Body of pancreas (tissue), 4 donors: Measurements from ENCODE around the gene LSMEM2. TPM values are rescaled to one million over a fixed set of nuclear protein-coding genes. Genes with fewer than 3 reads are reported as not detected.
A peak's percentile ranks its signal among the peaks of the same experiment; 100 is the strongest.

Experiments used
- ATAC-seq: fragments of 150-250 bp; one replicate; pipeline ENCODE4 v1.9.1; 2016
- DNase-seq, 4 donors: peaks; one replicate each; pipeline ENCODE4 v3.0.0-alpha.2; 2019
- H3K27ac ChIP-seq, 4 donors: fragments of 200-600 bp; sonication (generic); 1 replicate in 3 of 4; 2 replicates in 1 of 4; pipeline versions ENCODE4 v1.5.1 to v1.6.1; 2016 to 2019; ENCODE audit warnings: mild to moderate bottlenecking in 1 of 4, mixed read lengths in 1 of 4, moderate library complexity in 1 of 4
- H3K27me3 ChIP-seq, 2 donors: fragments of 200-600 bp; sonication (generic); one replicate each; pipeline ENCODE4 v1.6.0; 2016; ENCODE audit warnings: mild to moderate bottlenecking in 1 of 2
- H3K36me3 ChIP-seq, 2 donors: fragments of 200-600 bp; sonication (generic); replicated peaks in 1 of 2; 2 replicates each; pipeline ENCODE4 v1.5.1; 2016; ENCODE audit warnings: low read depth in 2 of 2; ENCODE audit not compliant: insufficient read depth in 1 of 2
- H3K4me1 ChIP-seq: fragments of 200-600 bp; sonication (generic); one replicate; pipeline ENCODE4 v1.6.0; 2016
- H3K4me3 ChIP-seq, 2 donors: fragments of 200-600 bp; sonication (generic); 1 replicate in 1 of 2; 2 replicates in 1 of 2; pipeline ENCODE4 v1.5.1; 2016 to 2019
- H3K9me3 ChIP-seq, 3 donors: fragments of 200-600 bp; sonication (generic); 1 replicate in 2 of 3; 2 replicates in 1 of 3; pipeline ENCODE4 v1.5.1; 2016
- POLR2A ChIP-seq, 3 donors: fragments of 450-650 bp; IDR thresholded peaks; one replicate each; pipeline ENCODE4 v1.6.1; 2016; ENCODE audit warnings: antibody characterized with exemption in 3 of 3, mild to moderate bottlenecking in 2 of 3
- WGBS, 2 donors: methylation state at CpG; one replicate each; pipeline ENCODE4 v1.1.5; 2017; 5-methylcytosine and 5-hydroxymethylcytosine counted together
- intact Hi-C: fragments of 100-400 bp; cut with DNase I; formaldehyde crosslinking; loops from one replicate; pipeline ENCODE4 v1.15.1; 2023
- total RNA-seq, 2 donors: library from RNA; depleted of rRNA; stranded (reverse); fragments of >200 nt; gene quantifications; one replicate each; pipeline ENCODE4 v1.1.0, GENCODE V29; 2016
- TF ChIP-seq, protein P1 (sequence below), 7 experiments: fragments of 450-650 bp in 4 of 7; fragments of 200-600 bp in 3 of 7; sonication (generic) in 3 of 7; IDR thresholded peaks; one replicate each; pipeline ENCODE4 v1.5.1; 2016 to 2019; ENCODE audit warnings: antibody characterized with exemption in 7 of 7

LSMEM2 gene
- total RNA-seq, 2 donors from 2014 or later, result not detected

DNA sequence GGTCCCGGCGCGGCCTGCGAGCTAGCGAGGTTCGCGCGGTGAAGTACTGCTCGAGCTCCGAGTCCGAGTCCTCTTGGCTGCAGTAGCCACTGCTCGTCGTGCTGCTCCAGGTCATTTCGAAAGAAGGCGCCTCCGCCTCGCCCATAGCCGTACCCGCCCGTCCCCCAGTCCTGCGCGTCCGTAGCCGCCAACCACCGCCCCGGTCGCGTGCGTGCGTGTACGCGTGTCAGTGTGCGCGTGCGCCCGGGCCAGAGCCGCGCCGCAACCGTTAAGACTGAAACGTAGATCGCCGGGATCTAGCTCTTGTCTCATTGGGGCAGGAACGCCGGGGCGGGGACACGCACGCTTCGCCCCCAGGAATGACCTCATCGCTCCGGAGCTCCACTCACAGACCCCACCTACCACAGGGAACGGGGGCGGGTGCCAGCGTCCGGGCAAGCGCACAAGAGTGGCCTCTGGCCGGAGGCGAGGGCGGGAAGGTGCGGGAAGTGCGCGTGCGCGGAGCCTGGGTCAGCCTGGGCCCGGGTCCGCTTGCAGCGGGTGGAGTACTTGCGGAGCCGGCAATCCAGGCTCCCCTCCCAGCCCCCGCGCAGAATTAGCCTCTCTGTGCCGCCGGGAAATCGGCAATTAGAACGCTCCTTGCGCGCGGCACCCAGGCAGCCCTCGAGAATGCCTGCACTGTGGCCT is 58.4 kb downstream of the LSMEM2 start:
- Histone ChIP-seq H3K9me3 (no peaks in the 10 kb centered on the region), H3K27me3 (no peaks in the 10 kb centered on the region), H3K4me3 (peak overlapping the region; percentile 75 to 96), H3K27ac (peak overlapping the region; percentile 91 to 99 (median 98)), H3K36me3 (no peaks in the 10 kb centered on the region), H3K4me1 (peaks cover 48% of the 10 kb centered on the region)
- 0% methylated on average over 72 of the region's 79 CpGs; no CpG with 5 or more reads in 1 of the 2 donors for whole genome bisulfite sequencing, 2 donors
- DNase-seq (peak; percentile 100), ATAC-seq (peak; percentile 92)
- TF ChIP-seq, protein P1, sequence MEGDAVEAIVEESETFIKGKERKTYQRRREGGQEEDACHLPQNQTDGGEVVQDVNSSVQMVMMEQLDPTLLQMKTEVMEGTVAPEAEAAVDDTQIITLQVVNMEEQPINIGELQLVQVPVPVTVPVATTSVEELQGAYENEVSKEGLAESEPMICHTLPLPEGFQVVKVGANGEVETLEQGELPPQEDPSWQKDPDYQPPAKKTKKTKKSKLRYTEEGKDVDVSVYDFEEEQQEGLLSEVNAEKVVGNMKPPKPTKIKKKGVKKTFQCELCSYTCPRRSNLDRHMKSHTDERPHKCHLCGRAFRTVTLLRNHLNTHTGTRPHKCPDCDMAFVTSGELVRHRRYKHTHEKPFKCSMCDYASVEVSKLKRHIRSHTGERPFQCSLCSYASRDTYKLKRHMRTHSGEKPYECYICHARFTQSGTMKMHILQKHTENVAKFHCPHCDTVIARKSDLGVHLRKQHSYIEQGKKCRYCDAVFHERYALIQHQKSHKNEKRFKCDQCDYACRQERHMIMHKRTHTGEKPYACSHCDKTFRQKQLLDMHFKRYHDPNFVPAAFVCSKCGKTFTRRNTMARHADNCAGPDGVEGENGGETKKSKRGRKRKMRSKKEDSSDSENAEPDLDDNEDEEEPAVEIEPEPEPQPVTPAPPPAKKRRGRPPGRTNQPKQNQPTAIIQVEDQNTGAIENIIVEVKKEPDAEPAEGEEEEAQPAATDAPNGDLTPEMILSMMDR (IDR thresholded peaks at IDR 0.05), result no peak
- peak; percentile 93 to 95 (median 95) for TF ChIP-seq POLR2A (IDR thresholded peaks at IDR 0.05)
- intact Hi-C loops, result no loop called here

Other genes with a start within 250 kb of the LSMEM2 start
- gene RBM5, start 190.2 kb upstream of the LSMEM2 start, total RNA-seq, result 100 to 1,000 TPM; 139 to 308 TPM
- gene SEMA3F, start 123.8 kb upstream of the LSMEM2 start, total RNA-seq, result 10 to 100 TPM in 1 of 2 donors, 1 to 10 TPM in 1; 5.2 to 25.4 TPM
- gene GNAT1, start 87.5 kb upstream of the LSMEM2 start, total RNA-seq, result not detected
- 10 to 100 TPM in 1 of 2 donors, 1 to 10 TPM in 1; 4.6 to 48.0 TPM for gene SLC38A3, start 73.8 kb upstream of the LSMEM2 start, total RNA-seq
- 10 to 100 TPM; 46.2 to 53.7 TPM for gene GNAI2, start 42.9 kb upstream of the LSMEM2 start, total RNA-seq
- gene SEMA3B, start 9.9 kb upstream of the LSMEM2 start, total RNA-seq, result 100 to 1,000 TPM in 1 of 2 donors, 10 to 100 TPM in 1; 71.1 to 116 TPM
- gene IFRD2, start 13.3 kb downstream of the LSMEM2 start, total RNA-seq, result 100 to 1,000 TPM in 1 of 2 donors, 10 to 100 TPM in 1; 75.8 to 103 TPM
- gene HYAL3, start 20.3 kb downstream of the LSMEM2 start, total RNA-seq, result 1 to 10 TPM in 1 of 2 donors, under 1 TPM in 1; 0.99 to 2.3 TPM
- gene NAA80, start 20.3 kb downstream of the LSMEM2 start, total RNA-seq, result 10 to 100 TPM in 1 of 2 donors, 1 to 10 TPM in 1; 4.4 to 11.2 TPM
- gene HYAL1, start 24.5 kb downstream of the LSMEM2 start, total RNA-seq, result 10 to 100 TPM; 13.0 to 20.4 TPM
- 10 to 100 TPM; 35.6 to 48.3 TPM for gene HYAL2, start 43.7 kb downstream of the LSMEM2 start, total RNA-seq
- gene TUSC2, start 49.1 kb downstream of the LSMEM2 start, total RNA-seq, result 10 to 100 TPM; 12.9 to 31.6 TPM
- gene RASSF1, start 61.7 kb downstream of the LSMEM2 start, total RNA-seq, result 10 to 100 TPM; 26.7 to 30.0 TPM
- gene ZMYND10, start 66.6 kb downstream of the LSMEM2 start, total RNA-seq, result 1 to 10 TPM; 1.3 to 2.3 TPM
- gene NPRL2, start 71.7 kb downstream of the LSMEM2 start, total RNA-seq, result 10 to 100 TPM; 27.0 to 30.9 TPM
- gene CYB561D2, start 71.8 kb downstream of the LSMEM2 start, total RNA-seq, result 10 to 100 TPM; 11.4 to 29.0 TPM
- 10 to 100 TPM; 39.4 to 54.1 TPM for gene TMEM115, start 80.4 kb downstream of the LSMEM2 start, total RNA-seq
- 1 to 10 TPM; 1.3 TPM for gene CACNA2D2, start 224.5 kb downstream of the LSMEM2 start, total RNA-seq